Measurements from ENCODE around the gene ARAP1.

The ARAP1 gene

DNA sequence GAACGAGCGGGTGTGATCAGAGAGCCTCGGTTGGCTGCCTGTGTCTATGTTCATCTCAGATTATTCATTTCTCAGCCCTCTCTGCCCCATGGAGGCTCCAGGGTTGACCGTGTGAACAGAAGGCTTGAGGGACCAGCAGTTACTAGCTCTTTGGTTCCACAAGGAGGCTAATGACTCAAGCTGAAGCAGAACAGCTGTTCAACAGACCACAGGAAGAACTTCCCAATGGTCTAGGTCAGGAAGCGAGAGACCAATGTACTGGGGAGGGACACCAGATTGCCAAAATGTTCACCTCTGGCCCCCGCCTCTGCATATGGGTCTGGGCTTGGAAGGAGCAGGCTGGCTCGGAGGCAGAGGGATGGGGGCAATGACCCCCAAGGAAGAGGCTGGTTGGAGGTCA is 63.3 kb downstream of the ARAP1 start:
- Mint-ChIP-seq H3K27ac (no peak overlapping the region), H3K27me3 (ENCODE audit: low read depth) (no peaks in the 10 kb centered on the region), H3K4me3 (no peak overlapping the region), H3K9me3 (no peaks in the 10 kb centered on the region), H3K36me3 (ENCODE audit: low read depth) (peaks cover 37% of the 10 kb centered on the region), H3K4me1 (ENCODE audit: low read depth) (peaks cover 41% of the 10 kb centered on the region)

DNA sequence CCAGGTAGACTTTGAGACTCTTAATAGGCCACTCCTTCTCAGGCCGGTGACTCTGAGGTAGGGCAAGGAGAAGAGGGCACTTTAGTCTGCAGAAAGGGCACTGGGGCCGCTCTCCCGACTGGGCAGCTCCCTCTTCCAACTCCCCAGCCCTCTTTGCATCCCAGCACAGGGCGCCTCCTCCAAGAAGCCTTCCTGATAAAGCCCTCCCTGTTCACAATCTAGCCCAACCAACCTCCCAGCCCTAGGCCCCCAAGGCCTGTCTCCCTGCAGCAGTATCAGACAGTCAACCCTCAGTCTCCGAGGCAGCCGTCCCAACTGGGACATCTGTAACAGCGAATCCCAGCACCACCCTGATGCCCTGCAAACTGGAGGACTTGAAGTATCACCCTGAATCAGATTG is 63.7 kb downstream of the ARAP1 start:
- Mint-ChIP-seq H3K4me1 (ENCODE audit: low read depth) (peaks cover 43% of the 10 kb centered on the region), H3K27ac (no peak overlapping the region), H3K9me3 (no peaks in the 10 kb centered on the region), H3K36me3 (ENCODE audit: low read depth) (peaks cover 39% of the 10 kb centered on the region), H3K27me3 (ENCODE audit: low read depth) (no peaks in the 10 kb centered on the region), H3K4me3 (no peak overlapping the region)

- no peak overlapping the region for H3K4me3 Mint-ChIP-seq
- peaks cover 36% of the 10 kb centered on the region for H3K36me3 Mint-ChIP-seq (ENCODE audit: low read depth)
- peaks cover 44% of the 10 kb centered on the region for H3K4me1 Mint-ChIP-seq (ENCODE audit: low read depth)
- H3K27me3 Mint-ChIP-seq (ENCODE audit: low read depth), result no peaks in the 10 kb centered on the region
- peak overlapping the region; percentile 67 for H3K27ac Mint-ChIP-seq
- no peaks in the 10 kb centered on the region for H3K9me3 Mint-ChIP-seq
Observed at GRCh38 chr11:72687326-72687725, 64.9 kb downstream of the ARAP1 start.

DNA sequence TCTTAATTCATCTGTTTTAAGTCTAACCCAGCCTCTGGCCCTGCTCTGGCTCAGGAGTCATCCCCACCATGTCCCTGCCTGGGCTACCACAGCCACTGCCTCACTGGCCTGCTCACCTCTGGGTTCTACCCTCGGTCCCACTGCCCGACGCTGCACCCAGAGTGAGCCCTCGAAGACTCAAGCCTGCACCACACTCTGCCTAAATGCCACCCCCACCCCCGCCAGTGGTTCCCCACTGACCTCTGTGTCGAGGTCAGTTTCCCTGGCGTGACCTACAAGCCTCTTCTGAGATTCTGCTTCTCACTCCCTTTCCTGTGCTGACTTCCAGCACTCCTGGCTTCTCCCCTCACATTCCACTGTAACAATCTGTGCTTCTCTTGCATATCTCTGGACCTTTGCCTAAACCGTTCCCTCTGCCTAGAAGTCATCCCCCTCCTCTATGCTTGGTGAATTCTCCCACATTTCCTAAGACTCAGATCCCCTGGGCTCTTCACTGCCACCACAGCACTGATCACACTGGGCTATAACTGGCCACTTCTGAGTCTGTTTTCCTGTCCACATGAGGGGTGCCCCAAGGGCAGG is 65.5 kb downstream of the ARAP1 start:
- H3K27me3 Mint-ChIP-seq (ENCODE audit: low read depth), result no peaks in the 10 kb centered on the region
- peaks cover 46% of the 10 kb centered on the region for H3K4me1 Mint-ChIP-seq (ENCODE audit: low read depth)
- no peaks in the 10 kb centered on the region for H3K9me3 Mint-ChIP-seq
- H3K27ac Mint-ChIP-seq, result peak overlapping the region; percentile 67
- peak overlapping the region; percentile 43 for H3K4me3 Mint-ChIP-seq
- peaks cover 33% of the 10 kb centered on the region for H3K36me3 Mint-ChIP-seq (ENCODE audit: low read depth)

GRCh38 chr11:72685560-72686480 is 66.4 kb downstream of the ARAP1 start:
- peaks cover 46% of the 10 kb centered on the region for H3K4me1 Mint-ChIP-seq (ENCODE audit: low read depth)
- H3K9me3 Mint-ChIP-seq, result no peaks in the 10 kb centered on the region
- H3K27me3 Mint-ChIP-seq (ENCODE audit: low read depth), result no peaks in the 10 kb centered on the region
- H3K27ac Mint-ChIP-seq, result peak overlapping the region; percentile 58
- H3K36me3 Mint-ChIP-seq (ENCODE audit: low read depth), result peaks cover 33% of the 10 kb centered on the region
- H3K4me3 Mint-ChIP-seq, result peak overlapping the region; percentile 43

DNA sequence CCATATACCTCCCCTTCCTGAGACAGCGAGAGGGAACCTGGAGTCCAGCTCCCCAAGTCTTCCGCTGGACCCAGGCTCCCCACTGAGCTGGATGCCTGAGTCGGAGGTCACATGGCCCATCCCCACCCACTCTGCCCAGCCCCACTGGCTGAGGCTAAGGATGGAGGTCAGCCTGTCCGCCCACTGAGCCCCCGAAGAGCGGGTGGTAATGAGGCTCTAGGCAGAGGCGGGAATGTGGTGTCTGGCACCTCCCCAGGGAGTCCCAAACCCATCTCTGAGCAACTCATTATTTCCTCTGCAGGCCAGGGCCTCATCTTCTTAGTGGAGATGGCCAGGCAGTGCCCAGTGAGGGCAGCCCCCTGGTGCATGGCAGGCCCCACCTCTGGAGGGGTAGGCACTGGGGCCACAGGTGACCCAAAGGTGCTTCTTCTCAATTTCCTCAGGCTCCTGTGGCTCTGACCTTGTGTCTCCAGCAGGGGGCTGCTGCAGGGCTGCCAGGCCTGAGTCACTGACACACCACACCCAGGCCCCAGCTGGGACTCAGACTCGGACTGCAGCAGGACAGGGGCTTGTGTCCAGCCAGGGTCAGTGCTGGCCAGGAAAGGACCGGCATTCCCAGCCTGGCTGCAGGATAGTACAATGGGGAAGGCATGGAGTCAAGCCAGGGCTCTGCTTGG is 67.8 kb downstream of the ARAP1 start:
- peaks cover 6% of the 10 kb centered on the region for H3K27me3 Mint-ChIP-seq (ENCODE audit: low read depth)
- H3K4me1 Mint-ChIP-seq (ENCODE audit: low read depth), result peaks cover 42% of the 10 kb centered on the region
- no peaks in the 10 kb centered on the region for H3K9me3 Mint-ChIP-seq
- peak overlapping the region; percentile 57 for H3K27ac Mint-ChIP-seq
- peaks cover 27% of the 10 kb centered on the region for H3K36me3 Mint-ChIP-seq (ENCODE audit: low read depth)
- H3K4me3 Mint-ChIP-seq, result no peak overlapping the region

GRCh38 chr11:72683782-72684200 is 68.4 kb downstream of the ARAP1 start:
- Mint-ChIP-seq H3K9me3 (no peaks in the 10 kb centered on the region), H3K27me3 (ENCODE audit: low read depth) (peaks cover 11% of the 10 kb centered on the region), H3K4me3 (no peak overlapping the region), H3K4me1 (ENCODE audit: low read depth) (peaks cover 40% of the 10 kb centered on the region), H3K36me3 (ENCODE audit: low read depth) (peaks cover 27% of the 10 kb centered on the region), H3K27ac (no peak overlapping the region)

DNA sequence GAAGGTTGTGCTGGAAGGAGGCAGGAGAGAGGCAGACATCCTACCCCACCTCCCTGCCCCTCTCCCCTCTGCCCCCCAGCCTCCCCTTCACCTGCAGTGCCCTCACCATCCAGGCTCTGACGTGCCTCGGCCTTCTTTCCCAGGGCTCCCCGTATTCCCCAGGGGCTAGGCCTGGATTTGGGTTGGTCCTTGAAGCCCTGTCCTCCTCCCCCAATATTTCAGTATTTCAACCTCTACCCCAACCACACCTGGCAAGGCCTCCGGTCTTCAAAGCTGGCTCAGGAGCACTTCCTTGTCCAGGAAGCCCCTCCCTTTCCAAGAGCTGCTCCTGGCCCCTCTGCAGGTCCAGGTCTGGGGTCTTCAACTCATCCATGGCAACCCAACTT is 69.4 kb downstream of the ARAP1 start:
- H3K4me1 Mint-ChIP-seq (ENCODE audit: low read depth), result peaks cover 34% of the 10 kb centered on the region
- peaks cover 18% of the 10 kb centered on the region for H3K27me3 Mint-ChIP-seq (ENCODE audit: low read depth)
- no peak overlapping the region for H3K4me3 Mint-ChIP-seq
- no peak overlapping the region for H3K27ac Mint-ChIP-seq
- no peaks in the 10 kb centered on the region for H3K9me3 Mint-ChIP-seq
- H3K36me3 Mint-ChIP-seq (ENCODE audit: low read depth), result peaks cover 19% of the 10 kb centered on the region

GRCh38 chr11:72682238-72682857 is 69.9 kb downstream of the ARAP1 start:
- no peaks in the 10 kb centered on the region for H3K9me3 Mint-ChIP-seq
- H3K4me3 Mint-ChIP-seq, result no peak overlapping the region
- H3K36me3 Mint-ChIP-seq (ENCODE audit: low read depth), result peaks cover 15% of the 10 kb centered on the region
- H3K27ac Mint-ChIP-seq, result no peak overlapping the region
- peaks cover 29% of the 10 kb centered on the region for H3K4me1 Mint-ChIP-seq (ENCODE audit: low read depth)
- peaks cover 23% of the 10 kb centered on the region for H3K27me3 Mint-ChIP-seq (ENCODE audit: low read depth)

GRCh38 chr11:72681226-72682153 is 70.7 kb downstream of the ARAP1 start:
- no peak overlapping the region for H3K4me3 Mint-ChIP-seq
- no peaks in the 10 kb centered on the region for H3K9me3 Mint-ChIP-seq
- H3K36me3 Mint-ChIP-seq (ENCODE audit: low read depth), result peaks cover 9% of the 10 kb centered on the region
- H3K27ac Mint-ChIP-seq, result no peak overlapping the region
- peaks cover 23% of the 10 kb centered on the region for H3K4me1 Mint-ChIP-seq (ENCODE audit: low read depth)
- peaks cover 32% of the 10 kb centered on the region for H3K27me3 Mint-ChIP-seq (ENCODE audit: low read depth)

- H3K27ac Mint-ChIP-seq, result no peak overlapping the region
Observed at GRCh38 chr11:72680624-72681158, 71.5 kb downstream of the ARAP1 start.

DNA sequence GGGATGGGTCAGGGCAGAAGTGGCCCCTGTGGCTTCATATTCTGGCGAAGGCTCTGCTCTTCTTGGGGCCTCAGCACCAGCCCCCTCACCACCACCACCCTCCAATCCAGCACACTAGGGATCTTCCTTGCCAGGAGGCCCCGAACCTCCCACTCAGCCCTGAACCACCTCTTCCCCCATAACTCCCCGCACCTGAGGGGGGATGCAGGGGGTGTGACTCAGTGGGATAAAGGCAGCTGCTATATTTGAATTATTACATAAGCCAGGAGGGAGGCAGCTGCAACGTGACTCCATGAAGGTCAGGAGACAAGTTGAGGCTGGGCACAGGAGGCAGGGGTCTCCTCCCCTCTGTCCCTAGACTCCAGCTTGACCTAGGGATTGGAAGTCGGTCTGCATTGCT is 72.3 kb downstream of the ARAP1 start:
- Mint-ChIP-seq H3K4me1 (ENCODE audit: low read depth) (peaks cover 13% of the 10 kb centered on the region), H3K36me3 (ENCODE audit: low read depth) (peaks cover 5% of the 10 kb centered on the region), H3K9me3 (no peaks in the 10 kb centered on the region), H3K4me3 (no peak overlapping the region), H3K27me3 (ENCODE audit: low read depth) (peaks cover 48% of the 10 kb centered on the region), H3K27ac (no peak overlapping the region)

More at GRCh38 chr11:72680624-72681158, 71.5 kb downstream of the ARAP1 start:
- Mint-ChIP-seq H3K9me3 (no peaks in the 10 kb centered on the region), H3K36me3 (ENCODE audit: low read depth) (peaks cover 5% of the 10 kb centered on the region), H3K4me1 (ENCODE audit: low read depth) (peaks cover 15% of the 10 kb centered on the region), H3K4me3 (no peak overlapping the region), H3K27me3 (ENCODE audit: low read depth) (peaks cover 40% of the 10 kb centered on the region)

DNA sequence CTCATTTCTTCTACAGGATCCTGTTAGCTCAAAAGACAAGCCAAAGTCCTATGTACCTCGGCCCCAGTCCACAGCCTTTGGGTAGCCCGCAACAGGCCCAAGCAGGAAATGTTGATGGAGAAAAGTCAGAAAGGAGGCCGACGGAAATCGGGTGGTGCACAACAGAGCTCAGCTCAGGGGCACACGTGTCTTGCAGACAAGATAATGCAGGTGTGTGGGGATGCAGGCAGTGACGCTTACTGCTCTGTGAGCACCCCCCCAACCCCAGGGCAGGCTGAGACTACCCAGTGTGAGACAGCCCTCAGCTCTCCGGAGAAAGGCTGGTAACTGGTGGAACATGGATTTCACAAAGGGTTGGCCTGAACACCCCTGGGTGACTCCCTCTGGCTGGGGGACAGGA is 73.7 kb downstream of the ARAP1 start:
- Mint-ChIP-seq H3K27me3 (ENCODE audit: low read depth) (peaks cover 62% of the 10 kb centered on the region), H3K36me3 (ENCODE audit: low read depth) (peaks cover under 1% of the 10 kb centered on the region), H3K4me1 (ENCODE audit: low read depth) (peaks cover 8% of the 10 kb centered on the region), H3K4me3 (no peak overlapping the region), H3K9me3 (no peaks in the 10 kb centered on the region), H3K27ac (no peak overlapping the region)
